ENCODE results near the gene MGAT3. TPM values are rescaled to one million over a fixed set of nuclear protein-coding genes. Genes with fewer than 3 reads are reported as not detected.

The MGAT3 gene
- total RNA-seq, 2 experiments from 2014 or later, result 16.3 to 44.3 TPM

DNA sequence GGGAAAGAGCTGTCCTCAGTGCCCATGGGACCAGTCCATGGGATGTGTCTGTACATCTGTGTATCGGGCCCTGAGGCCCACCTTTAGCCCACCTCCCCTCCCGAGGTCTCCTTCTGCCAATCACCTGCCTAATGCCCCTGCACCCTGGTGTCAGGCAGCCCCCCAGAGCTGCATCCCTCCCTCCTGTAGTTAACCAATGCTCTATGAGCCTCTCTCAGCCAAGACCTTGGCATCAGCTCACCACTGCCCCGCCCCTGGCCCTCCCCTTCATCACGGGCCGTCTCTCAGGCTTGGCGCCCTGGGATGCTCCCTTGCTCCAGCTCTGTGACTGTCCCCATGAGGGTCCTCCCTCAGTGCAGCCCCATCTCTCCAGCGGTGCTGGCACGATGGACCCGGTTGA lies 18.5 kb downstream of the MGAT3 start:
- peaks cover 45% of the 10 kb centered on the region for H3K4me1 ChIP-seq (ENCODE audit: insufficient read depth, low read length, poor library complexity, severe bottlenecking)
- peaks cover 49% of the 10 kb centered on the region for H3K36me3 ChIP-seq (ENCODE audit: insufficient read depth, low read length)
- no peaks in the 10 kb centered on the region for H3K9me2 ChIP-seq (ENCODE audit: insufficient read depth, low read length)
- no TSS peak for BruUV-seq (replicated peaks)
- intact Hi-C loops (cut with micrococcal nuclease; ENCODE audit: unreplicated experiment), result no loop called here
- no peak for TF ChIP-seq EZH2phosphoT487 (IDR thresholded peaks at IDR 0.05; ENCODE audit: borderline replicate concordance, low read depth, low read length)
- TF ChIP-seq, protein P1, sequence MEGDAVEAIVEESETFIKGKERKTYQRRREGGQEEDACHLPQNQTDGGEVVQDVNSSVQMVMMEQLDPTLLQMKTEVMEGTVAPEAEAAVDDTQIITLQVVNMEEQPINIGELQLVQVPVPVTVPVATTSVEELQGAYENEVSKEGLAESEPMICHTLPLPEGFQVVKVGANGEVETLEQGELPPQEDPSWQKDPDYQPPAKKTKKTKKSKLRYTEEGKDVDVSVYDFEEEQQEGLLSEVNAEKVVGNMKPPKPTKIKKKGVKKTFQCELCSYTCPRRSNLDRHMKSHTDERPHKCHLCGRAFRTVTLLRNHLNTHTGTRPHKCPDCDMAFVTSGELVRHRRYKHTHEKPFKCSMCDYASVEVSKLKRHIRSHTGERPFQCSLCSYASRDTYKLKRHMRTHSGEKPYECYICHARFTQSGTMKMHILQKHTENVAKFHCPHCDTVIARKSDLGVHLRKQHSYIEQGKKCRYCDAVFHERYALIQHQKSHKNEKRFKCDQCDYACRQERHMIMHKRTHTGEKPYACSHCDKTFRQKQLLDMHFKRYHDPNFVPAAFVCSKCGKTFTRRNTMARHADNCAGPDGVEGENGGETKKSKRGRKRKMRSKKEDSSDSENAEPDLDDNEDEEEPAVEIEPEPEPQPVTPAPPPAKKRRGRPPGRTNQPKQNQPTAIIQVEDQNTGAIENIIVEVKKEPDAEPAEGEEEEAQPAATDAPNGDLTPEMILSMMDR (conservative IDR thresholded peaks at IDR 0.05; ENCODE audit: low read length), result no peak
- CTCF ChIA-PET (ENCODE audit: unreplicated experiment), result interaction anchor here (0.6 to 0.7 kb wide), 2 partner anchors 8 to 28 kb away, joined by 3 to 6 read pairs; no protein-coding TSS in a partner anchor
- H3K79me2 ChIP-seq (ENCODE audit: insufficient read depth, low read depth, low read length), result peaks cover 12% of the 10 kb centered on the region; the same call in 1 of the 2 replicates
- H3K4me2 ChIP-seq (ENCODE audit: low read length), result no peak overlapping the region
- peaks cover 6% of the 10 kb centered on the region; the same call in 1 of the 2 replicates for H4K20me1 ChIP-seq (ENCODE audit: insufficient read depth, low read length)
- no peak overlapping the region for H3K27ac ChIP-seq (ENCODE audit: low read depth, low read length, poor library complexity, severe bottlenecking)
- no peak overlapping the region for H3K4me3 ChIP-seq (ENCODE audit: low read depth, low read length, poor library complexity, severe bottlenecking)
- no peak for DNase-seq (ENCODE audit: low spot score)
- no peak overlapping the region for H2AFZ ChIP-seq (ENCODE audit: low read length)
- POLR2A ChIA-PET, result interaction anchor here (0.6 to 1.2 kb wide), 2 partner anchors 19 to 580 kb away, joined by 3 to 4 read pairs; no protein-coding TSS in a partner anchor
- no peaks in the 10 kb centered on the region for H3K9me3 ChIP-seq (ENCODE audit: low read length)

DNA sequence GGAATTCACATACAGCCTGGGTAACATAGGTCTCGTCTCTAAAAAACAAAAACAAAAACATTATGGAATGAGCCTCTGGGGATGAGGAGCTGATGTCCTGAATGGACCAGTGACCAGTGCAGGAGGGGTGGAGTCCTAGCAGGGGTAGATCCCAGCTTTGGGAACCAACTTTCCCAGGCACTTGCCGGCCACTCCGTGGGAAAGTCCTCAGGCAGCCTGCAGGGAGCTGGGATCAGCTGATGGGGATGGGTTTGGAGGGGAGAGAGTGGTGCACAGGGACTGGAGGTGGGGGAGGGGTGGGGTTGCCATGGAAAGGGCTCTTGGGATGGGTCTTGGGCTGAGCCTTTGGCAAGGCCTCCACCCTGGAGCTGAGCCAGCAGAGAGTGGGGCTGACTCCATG lies 19.1 kb downstream of the MGAT3 start:
- Histone ChIP-seq H3K36me3 (ENCODE audit: insufficient read depth, low read length) (peaks cover 55% of the 10 kb centered on the region), H4K20me1 (ENCODE audit: insufficient read depth, low read length) (peaks cover 6% of the 10 kb centered on the region; the same call in 1 of the 2 replicates), H2AFZ (ENCODE audit: low read length) (no peak overlapping the region), H3K4me3 (ENCODE audit: low read depth, low read length, poor library complexity, severe bottlenecking) (no peak overlapping the region), H3K27ac (ENCODE audit: low read depth, low read length, poor library complexity, severe bottlenecking) (no peak overlapping the region), H3K4me2 (ENCODE audit: low read length) (no peak overlapping the region), H3K9me3 (ENCODE audit: low read length) (no peaks in the 10 kb centered on the region), H3K79me2 (ENCODE audit: insufficient read depth, low read depth, low read length) (peaks cover 6% of the 10 kb centered on the region; the same call in 1 of the 2 replicates), H3K9me2 (ENCODE audit: insufficient read depth, low read length) (no peaks in the 10 kb centered on the region), H3K4me1 (ENCODE audit: insufficient read depth, low read length, poor library complexity, severe bottlenecking) (peaks cover 39% of the 10 kb centered on the region)
- no TSS peak for BruUV-seq (replicated peaks)
- intact Hi-C loops (cut with micrococcal nuclease; ENCODE audit: unreplicated experiment), result no loop called here
- ChIA-PET CTCF (ENCODE audit: unreplicated experiment) (interaction anchor here (0.6 kb wide), 1 partner anchor 9 kb away, joined by 3 read pairs; no protein-coding TSS in a partner anchor), POLR2A (interaction anchor here (1.2 kb wide), 1 partner anchor 18 kb away, joined by 3 read pairs; no protein-coding TSS in a partner anchor)
- TF ChIP-seq, protein P1 (conservative IDR thresholded peaks at IDR 0.05; ENCODE audit: low read length), result no peak
- no peak for TF ChIP-seq EZH2phosphoT487 (IDR thresholded peaks at IDR 0.05; ENCODE audit: borderline replicate concordance, low read depth, low read length)
- DNase-seq (ENCODE audit: low spot score), result no peak

DNA sequence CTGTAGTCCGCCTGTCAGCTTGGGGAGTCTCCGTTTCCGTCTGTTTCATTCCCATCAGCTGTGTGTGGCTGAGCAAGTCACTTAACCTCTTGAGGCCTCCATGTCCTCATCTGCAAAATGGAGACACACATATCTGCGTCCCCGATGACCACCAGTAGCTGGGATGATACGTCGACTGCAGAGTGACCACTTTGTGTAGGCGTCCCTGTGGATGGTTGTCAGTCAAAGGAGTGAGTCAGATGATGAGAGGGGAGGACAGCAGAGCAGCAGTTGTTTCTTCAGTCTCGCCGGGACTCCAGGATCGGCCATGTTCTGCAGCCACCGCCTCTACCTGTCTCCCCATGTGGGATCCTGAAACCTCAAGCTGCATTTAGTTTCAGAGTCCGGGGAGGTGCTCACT lies 19.9 kb downstream of the MGAT3 start:
- Histone ChIP-seq H2AFZ (ENCODE audit: low read length) (no peak overlapping the region), H3K27ac (ENCODE audit: low read depth, low read length, poor library complexity, severe bottlenecking) (no peak overlapping the region), H3K79me2 (ENCODE audit: insufficient read depth, low read depth, low read length) (peaks cover 6% of the 10 kb centered on the region; the same call in 1 of the 2 replicates), H3K4me1 (ENCODE audit: insufficient read depth, low read length, poor library complexity, severe bottlenecking) (peaks cover 31% of the 10 kb centered on the region), H3K9me3 (ENCODE audit: low read length) (no peaks in the 10 kb centered on the region), H3K4me3 (ENCODE audit: low read depth, low read length, poor library complexity, severe bottlenecking) (no peak overlapping the region), H3K9me2 (ENCODE audit: insufficient read depth, low read length) (no peaks in the 10 kb centered on the region), H4K20me1 (ENCODE audit: insufficient read depth, low read length) (peaks cover 6% of the 10 kb centered on the region; the same call in 1 of the 2 replicates), H3K36me3 (ENCODE audit: insufficient read depth, low read length) (peaks cover 62% of the 10 kb centered on the region), H3K4me2 (ENCODE audit: low read length) (no peak overlapping the region)
- ChIA-PET POLR2A (no interaction called here), CTCF (ENCODE audit: unreplicated experiment) (no interaction called here)
- no TSS peak for BruUV-seq (replicated peaks)
- DNase-seq (ENCODE audit: low spot score), result no peak
- intact Hi-C loops (cut with micrococcal nuclease; ENCODE audit: unreplicated experiment), result no loop called here
- TF ChIP-seq, protein P1 (conservative IDR thresholded peaks at IDR 0.05; ENCODE audit: low read length), result no peak
- no peak for TF ChIP-seq EZH2phosphoT487 (IDR thresholded peaks at IDR 0.05; ENCODE audit: borderline replicate concordance, low read depth, low read length)

All from OCI-LY7 (cell line).